H1 (cell line): ENCODE data around the gene MAPRE2. TPM values are rescaled to one million over a fixed set of nuclear protein-coding genes. Genes with fewer than 3 reads are reported as not detected.

Source experiments
- CTCF ChIA-PET: fragments of 300-600 bp; sonication (Branson Sonifier 250); formaldehyde crosslinking; loops from one replicate; lab custom pipeline; 2021; ENCODE audit not compliant: partially characterized antibody; lab: Charles Lee
- POLR2A ChIA-PET: fragments of 300-600 bp; sonication (Branson Sonifier 250); formaldehyde crosslinking; loops from one replicate; lab custom pipeline; 2021; ENCODE audit warnings: inconsistent platforms; ENCODE audit not compliant: partially characterized antibody; lab: Charles Lee
- DNase-seq, 2 experiments: peaks; one replicate each; pipeline versions ENCODE4 v3.0.0 to v3.0.0-alpha.2; 2010 to 2022; ENCODE audit warnings: low spot score in 2 of 2, low read depth in 1 of 2, mixed read lengths in 1 of 2
- FAIRE-seq: peaks from 2 replicates; lab custom pipeline; 2011; peaks lifted over from hg19 to GRCh38; lab: Jason Lieb, UNC
- H2AFZ ChIP-seq: 2 replicates; pipeline ENCODE4 v1.8.1; 2012; ENCODE audit warnings: low read length, inconsistent platforms
- H2AK5ac ChIP-seq: 2 replicates; pipeline ENCODE4 v1.6.1; 2013; ENCODE audit warnings: low read depth, low read length
- H2BK120ac ChIP-seq: replicated peaks from 2 replicates; pipeline ENCODE3; 2013; ENCODE audit warnings: low read depth, low read length, inconsistent platforms
- H2BK12ac ChIP-seq: 2 replicates; pipeline ENCODE4 v1.6.1; 2013; ENCODE audit warnings: low read depth, low read length
- H2BK15ac ChIP-seq: 2 replicates; pipeline ENCODE4 v1.6.1; 2013; ENCODE audit warnings: low read length
- H2BK20ac ChIP-seq: 2 replicates; pipeline ENCODE4 v1.6.1; 2013; ENCODE audit warnings: low read length
- H2BK5ac ChIP-seq: 2 replicates; pipeline ENCODE4 v1.6.1; 2013; ENCODE audit warnings: low read depth, low read length
- H3K14ac ChIP-seq: 2 replicates; pipeline ENCODE4 v1.6.1; 2013; ENCODE audit warnings: inconsistent platforms; ENCODE audit not compliant: insufficient read length
- H3K18ac ChIP-seq: 2 replicates; pipeline ENCODE4 v1.6.1; 2013; ENCODE audit warnings: low read length; ENCODE audit errors: extremely low read depth
- H3K23ac ChIP-seq: 2 replicates; pipeline ENCODE4 v1.6.1; 2013; ENCODE audit warnings: inconsistent platforms; ENCODE audit not compliant: insufficient read length
- H3K23me2 ChIP-seq: 2 replicates; pipeline ENCODE4 v1.6.1; 2013; ENCODE audit warnings: low read depth, low read length
- H3K27ac ChIP-seq: 2 replicates; pipeline ENCODE4 v1.6.1; 2011; ENCODE audit warnings: low read depth, low read length, inconsistent platforms
- H3K27me3 ChIP-seq, 4 experiments: replicated peaks in 1 of 4; 1 replicate in 1 of 4; 2 replicates in 3 of 4; pipeline versions ENCODE4 v1.6.1 to v1.8.1; 2011 to 2013; ENCODE audit warnings: low read length in 3 of 4, mild to moderate bottlenecking in 3 of 4, inconsistent platforms in 2 of 4, mixed read lengths in 2 of 4, moderate library complexity in 1 of 4; ENCODE audit not compliant: control insufficient read depth in 3 of 4, insufficient read depth in 3 of 4; ENCODE audit errors: extremely low read depth in 1 of 4
- H3K36me3 ChIP-seq, 4 experiments: 2 replicates each; pipeline versions ENCODE4 v1.6.1 to v1.8.1; 2011 to 2013; ENCODE audit warnings: mild to moderate bottlenecking in 4 of 4, low read length in 3 of 4, moderate library complexity in 2 of 4, control low read depth in 1 of 4, inconsistent platforms in 1 of 4; ENCODE audit not compliant: insufficient read depth in 4 of 4, control insufficient read depth in 2 of 4
- H3K4ac ChIP-seq: replicated peaks from 2 replicates; pipeline ENCODE3; 2013; ENCODE audit warnings: low read length, low read depth, mixed read lengths, inconsistent platforms; ENCODE audit not compliant: insufficient read length
- H3K4me1 ChIP-seq, 4 experiments: replicated peaks in 1 of 4; 1 replicate in 1 of 4; 2 replicates in 3 of 4; pipeline versions ENCODE4 v1.6.1 to v1.8.1; 2011 to 2013; ENCODE audit warnings: low read length in 3 of 4, inconsistent platforms in 2 of 4, mixed read lengths in 1 of 4; ENCODE audit not compliant: insufficient read depth in 4 of 4, control insufficient read depth in 3 of 4
- H3K4me2 ChIP-seq, 2 experiments: 2 replicates each; pipeline versions ENCODE4 v1.6.1 to v1.8.1; 2011 to 2013; ENCODE audit warnings: low read depth in 2 of 2, low read length in 2 of 2, control low read depth in 1 of 2, inconsistent platforms in 1 of 2, mild to moderate bottlenecking in 1 of 2; ENCODE audit not compliant: insufficient read depth in 1 of 2
- H3K4me3 ChIP-seq, 4 experiments: fragments of 200-600, 300-600 bp in 1 of 4; sonication (generic), shearing (Covaris generic), sonication (Bioruptor Twin) in 1 of 4; 2 replicates each; pipeline versions ENCODE4 v1.5.1 to v1.8.1; 2011 to 2016; ENCODE audit warnings: low read length in 4 of 4, low read depth in 3 of 4, control low read depth in 2 of 4, inconsistent platforms in 2 of 4, mild to moderate bottlenecking in 2 of 4, mixed read lengths in 1 of 4, moderate library complexity in 1 of 4; ENCODE audit not compliant: insufficient read depth in 2 of 4; ENCODE audit errors: extremely low read depth in 1 of 4
- H3K56ac ChIP-seq: replicated peaks from 2 replicates; pipeline ENCODE3; 2013; ENCODE audit warnings: low read depth, mild to moderate bottlenecking, mixed read lengths, low read length, inconsistent platforms; ENCODE audit not compliant: insufficient read length
- H3K79me1 ChIP-seq: 2 replicates; pipeline ENCODE4 v1.6.1; 2013; ENCODE audit warnings: low read depth, low read length, control low read depth
- H3K79me2 ChIP-seq, 2 experiments: 2 replicates each; pipeline versions ENCODE4 v1.6.1 to v1.8.1; 2012 to 2013; ENCODE audit warnings: low read length in 2 of 2, mild to moderate bottlenecking in 2 of 2, inconsistent platforms in 1 of 2; ENCODE audit not compliant: insufficient read depth in 2 of 2, control insufficient read depth in 1 of 2
- H3K9ac ChIP-seq, 4 experiments: replicated peaks in 1 of 4; 1 replicate in 1 of 4; 2 replicates in 3 of 4; pipeline versions ENCODE4 v1.6.1 to v1.8.1; 2011 to 2013; ENCODE audit warnings: low read depth in 3 of 4, low read length in 3 of 4, control low read depth in 2 of 4, mild to moderate bottlenecking in 2 of 4, moderate library complexity in 2 of 4, inconsistent platforms in 1 of 4; ENCODE audit errors: extremely low read depth in 1 of 4
- H3K9me3 ChIP-seq, 2 experiments: 2 replicates each; pipeline versions ENCODE4 v1.6.1 to v1.8.1; 2012 to 2013; ENCODE audit warnings: mild to moderate bottlenecking in 2 of 2, moderate library complexity in 2 of 2, control low read depth in 1 of 2, inconsistent platforms in 1 of 2, low read depth in 1 of 2, low read length in 1 of 2, mixed read lengths in 1 of 2; ENCODE audit not compliant: insufficient read depth in 2 of 2
- H4K20me1 ChIP-seq, 2 experiments: replicated peaks in 1 of 2; 2 replicates each; pipeline versions ENCODE3 to v1.8.1; 2011 to 2013; ENCODE audit warnings: inconsistent platforms in 2 of 2, low read length in 2 of 2, mild to moderate bottlenecking in 1 of 2; ENCODE audit not compliant: insufficient read depth in 2 of 2, control insufficient read depth in 1 of 2
- H4K5ac ChIP-seq: 2 replicates; pipeline ENCODE4 v1.6.1; 2013; ENCODE audit warnings: low read length, low read depth, mixed read lengths, inconsistent platforms; ENCODE audit not compliant: insufficient read length
- H4K8ac ChIP-seq: 2 replicates; pipeline ENCODE4 v1.8.0; 2013; ENCODE audit warnings: mild to moderate bottlenecking, moderate library complexity, low read length, inconsistent platforms; ENCODE audit not compliant: insufficient read depth; ENCODE audit errors: extremely low read depth
- H4K91ac ChIP-seq: replicated peaks from 2 replicates; pipeline ENCODE3; 2013; ENCODE audit warnings: low read length, mixed read lengths, inconsistent platforms; ENCODE audit not compliant: insufficient read length
- CEBPB ChIP-seq: IDR thresholded peaks from 2 replicates; pipeline ENCODE4 v1.6.1; 2012; ENCODE audit warnings: low read depth, low read length
- CTBP2 ChIP-seq: IDR thresholded peaks from 2 replicates; pipeline ENCODE4 v1.7.0; 2011; ENCODE audit warnings: borderline replicate concordance, mild to moderate bottlenecking, moderate library complexity, mixed read lengths, low read length; ENCODE audit not compliant: insufficient read depth, insufficient read length
- FOSL1 ChIP-seq: IDR thresholded peaks from 2 replicates; pipeline ENCODE4 v1.6.1; 2011; ENCODE audit warnings: mild to moderate bottlenecking, low read depth, low read length, moderate library complexity; ENCODE audit not compliant: insufficient read depth
- JUND ChIP-seq: IDR thresholded peaks from 2 replicates; pipeline ENCODE4 v1.6.1; 2011; ENCODE audit warnings: mild to moderate bottlenecking, improper control_type of control experiment, low read length
- MAX ChIP-seq: IDR thresholded peaks from 2 replicates; pipeline ENCODE4 v1.6.1; 2012; ENCODE audit warnings: inconsistent platforms
- NANOG ChIP-seq: IDR thresholded peaks from 2 replicates; pipeline ENCODE4 v1.6.1; 2011; ENCODE audit warnings: low read length, low read depth, mild to moderate bottlenecking, inconsistent platforms; ENCODE audit not compliant: insufficient read depth, poor library complexity, severe bottlenecking
- PHF8 ChIP-seq: fragments of 200-600 bp; sonication (generic); conservative IDR thresholded peaks from 2 replicates; pipeline ENCODE4 v1.7.1; 2012; ENCODE audit warnings: low read depth, mild to moderate bottlenecking, inconsistent platforms, low read length, moderate library complexity
- RAD21 ChIP-seq, 2 experiments: IDR thresholded peaks in 1 of 2; conservative IDR thresholded peaks in 1 of 2; 2 replicates each; pipeline ENCODE4 v1.6.1; 2011; ENCODE audit warnings: low read depth in 2 of 2, low read length in 2 of 2, improper control_type of control experiment in 1 of 2, inconsistent platforms in 1 of 2, mild to moderate bottlenecking in 1 of 2, moderate library complexity in 1 of 2
- SIRT6 ChIP-seq: IDR thresholded peaks from one replicate; pipeline ENCODE4 v1.7.1; 2012; ENCODE audit warnings: low read length, inconsistent platforms
- TAF1 ChIP-seq: IDR thresholded peaks from 2 replicates; pipeline ENCODE4 v1.6.1; 2011; ENCODE audit warnings: mild to moderate bottlenecking, low read depth, low read length
- WGBS, 2 experiments: shearing (Covaris generic) in 1 of 2; methylation state at CpG; one replicate each; pipeline versions ENCODE4 v1.1.6 to v1.1.7; 2013 to 2015; ENCODE audit warnings: low lambda C conversion rate in 2 of 2, mixed read lengths in 2 of 2, inconsistent platforms in 1 of 2, low coverage in 1 of 2, missing lambda C conversion rate in 1 of 2; ENCODE audit not compliant: insufficient replicate concordance in 2 of 2, insufficient coverage in 1 of 2, insufficient read length in 1 of 2; ENCODE audit errors: extremely low coverage in 1 of 2, missing lambda C conversion rate in 1 of 2; 5-methylcytosine and 5-hydroxymethylcytosine counted together
- polyA plus RNA-seq, 7 experiments: library from polyadenylated mRNA; depleted of rRNA in 3 of 7; stranded (reverse) in 5 of 7; unstranded in 2 of 7; fragments of >200 nt in 5 of 7; fragments of 200-250 nt in 2 of 7; gene quantifications; 1 replicate in 5 of 7; 2 replicates in 1 of 7; 4 replicates in 1 of 7; pipeline versions ENCODE4 v1.2.1 to v1.2.3, GENCODE V29; 2011 to 2013; ENCODE audit warnings: missing spikeins in 2 of 7, mixed read lengths in 2 of 7
- total RNA-seq: library from RNA; stranded (reverse); fragmentation: NEBNext Ultra II Directional; extraction: Animal tissue kit (Norgen Biotek cat#: 25700); gene quantifications from 2 replicates; pipeline ENCODE4 v1.2.1, GENCODE V29; 2021
- TF ChIP-seq, protein P1 (sequence below), 3 experiments: IDR thresholded peaks; 1 replicate in 2 of 3; 2 replicates in 1 of 3; pipeline versions ENCODE4 v1.5.1 to v1.6.1; 2011; ENCODE audit warnings: low read length in 3 of 3, mild to moderate bottlenecking in 3 of 3, inconsistent platforms in 2 of 3, low read depth in 1 of 3, moderate library complexity in 1 of 3; ENCODE audit not compliant: insufficient read depth in 1 of 3; ENCODE audit errors: control extremely low read depth in 1 of 3

Gene MAPRE2
- total and polyA plus RNA-seq, 2 of the 8 experiments (the other 6 are each of a cell fraction or from before 2014, with no cell fraction given), result 32.6 to 33.1 TPM

DNA sequence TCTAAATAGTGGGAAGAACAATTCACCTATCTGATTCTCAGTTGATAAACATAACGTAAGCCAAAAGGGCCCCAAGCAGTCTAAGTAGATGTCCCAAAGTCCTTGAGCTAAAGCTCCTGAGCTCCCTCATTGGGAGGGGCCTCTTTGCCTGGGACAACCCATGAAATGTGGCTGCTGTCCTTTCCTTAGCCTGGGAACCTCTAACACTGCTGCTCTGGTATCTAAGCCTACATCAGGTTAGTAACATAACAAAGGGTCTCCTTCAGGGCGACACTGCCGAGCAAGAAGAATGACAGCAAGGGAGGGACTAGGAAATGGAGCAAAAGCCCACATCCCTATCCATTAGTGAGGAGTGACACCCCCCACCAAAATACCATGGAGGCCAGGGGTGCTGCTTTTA is 98.3 kb downstream of the MAPRE2 start:
- no peak overlapping the region for H3K4me3 ChIP-seq
- DNase-seq (no peak), FAIRE-seq (no peak)
- no peaks in the 10 kb centered on the region for H3K79me1 ChIP-seq
- WGBS, 2 experiments, result 64% methylated on average over 3 of the region's 3 CpGs; no CpG with 5 or more reads in 1 of the 2 experiments
- H3K36me3 ChIP-seq, result no peaks in the 10 kb centered on the region; a peak in 2 of 8 replicates
- no peak overlapping the region for H4K91ac ChIP-seq
- no peak overlapping the region for H3K27ac ChIP-seq
- H2BK120ac ChIP-seq, result no peak overlapping the region
- H2BK15ac ChIP-seq, result no peak overlapping the region
- POLR2A ChIA-PET, result no interaction called here
- no peaks in the 10 kb centered on the region for H3K23me2 ChIP-seq
- H2AFZ ChIP-seq, result no peak overlapping the region
- H3K9ac ChIP-seq, result no peak overlapping the region
- no peak overlapping the region for H4K5ac ChIP-seq
- H3K4ac ChIP-seq, result no peak overlapping the region
- H3K9me3 ChIP-seq, result no peaks in the 10 kb centered on the region
- H3K56ac ChIP-seq, result no peak overlapping the region
- H3K4me1 ChIP-seq, result peaks cover 2 to 9% (median 4%) of the 10 kb centered on the region in 4 experiments; a peak in 4 of 7 replicates
- no peak overlapping the region for H4K8ac ChIP-seq
- no peak overlapping the region for H2BK20ac ChIP-seq
- no peaks in the 10 kb centered on the region for H4K20me1 ChIP-seq
- no peak overlapping the region for H3K4me2 ChIP-seq
- no peaks in the 10 kb centered on the region for H3K79me2 ChIP-seq
- no peak overlapping the region for H3K18ac ChIP-seq
- no peak overlapping the region for H3K23ac ChIP-seq
- no peak overlapping the region for H2BK5ac ChIP-seq
- no peak overlapping the region for H3K14ac ChIP-seq
- H2AK5ac ChIP-seq, result no peak overlapping the region
- no peaks in the 10 kb centered on the region for H3K27me3 ChIP-seq
- H2BK12ac ChIP-seq, result no peak overlapping the region
- CTCF ChIA-PET, result interaction anchor here (0.6 to 6.8 kb wide), 6 partner anchors 8 to 136 kb away, joined by 3 to 48 read pairs (median 4); no protein-coding TSS in a partner anchor
- TF ChIP-seq CTBP2 (no peak), FOSL1 (no peak), MAX (no peak), NANOG (no peak), SIRT6 (no peak), RAD21 (IDR thresholded peaks at IDR 0.05 in 1 of 2, conservative IDR thresholded peaks at IDR 0.05 in 1 of 2; ENCODE audit: low read depth in 2 of 2, low read length in 2 of 2) (no peak), TAF1 (no peak), PHF8 (no peak), CEBPB (no peak), JUND (no peak)
- TF ChIP-seq, protein P1, sequence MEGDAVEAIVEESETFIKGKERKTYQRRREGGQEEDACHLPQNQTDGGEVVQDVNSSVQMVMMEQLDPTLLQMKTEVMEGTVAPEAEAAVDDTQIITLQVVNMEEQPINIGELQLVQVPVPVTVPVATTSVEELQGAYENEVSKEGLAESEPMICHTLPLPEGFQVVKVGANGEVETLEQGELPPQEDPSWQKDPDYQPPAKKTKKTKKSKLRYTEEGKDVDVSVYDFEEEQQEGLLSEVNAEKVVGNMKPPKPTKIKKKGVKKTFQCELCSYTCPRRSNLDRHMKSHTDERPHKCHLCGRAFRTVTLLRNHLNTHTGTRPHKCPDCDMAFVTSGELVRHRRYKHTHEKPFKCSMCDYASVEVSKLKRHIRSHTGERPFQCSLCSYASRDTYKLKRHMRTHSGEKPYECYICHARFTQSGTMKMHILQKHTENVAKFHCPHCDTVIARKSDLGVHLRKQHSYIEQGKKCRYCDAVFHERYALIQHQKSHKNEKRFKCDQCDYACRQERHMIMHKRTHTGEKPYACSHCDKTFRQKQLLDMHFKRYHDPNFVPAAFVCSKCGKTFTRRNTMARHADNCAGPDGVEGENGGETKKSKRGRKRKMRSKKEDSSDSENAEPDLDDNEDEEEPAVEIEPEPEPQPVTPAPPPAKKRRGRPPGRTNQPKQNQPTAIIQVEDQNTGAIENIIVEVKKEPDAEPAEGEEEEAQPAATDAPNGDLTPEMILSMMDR (IDR thresholded peaks at IDR 0.05; ENCODE audit: control extremely low read depth in 1 of 3, insufficient read depth in 1 of 3, low read depth in 1 of 3, low read length in 3 of 3), result no peak
